Suprapubic skin (tissue), 4 donors: Measurements from ENCODE around the gene EIF5.

ENCODE experiments used
- CTCF ChIP-seq, 2 donors: fragments of 200-600 bp in 1 of 2; fragments of 450-650 bp in 1 of 2; sonication (generic) in 1 of 2; IDR thresholded peaks; one replicate each; pipeline ENCODE4 v1.5.1; 2016 to 2019; ENCODE audit warnings: antibody characterized with exemption in 2 of 2, mild to moderate bottlenecking in 1 of 2, moderate library complexity in 1 of 2
- EP300 ChIP-seq: sonication (generic); formaldehyde crosslinking; IDR thresholded peaks from one replicate; pipeline ENCODE4 v1.6.1; 2017; ENCODE audit warnings: antibody characterized with exemption
- POLR2A ChIP-seq, 2 donors: fragments of 450-650 bp; IDR thresholded peaks; one replicate each; pipeline ENCODE4 v1.6.1; 2017; ENCODE audit warnings: antibody characterized with exemption in 2 of 2, mild to moderate bottlenecking in 2 of 2, moderate library complexity in 2 of 2
- POLR2AphosphoS5 ChIP-seq, 3 donors: sonication (generic); formaldehyde crosslinking; IDR thresholded peaks; one replicate each; pipeline ENCODE4 v1.6.1; 2017; ENCODE audit warnings: antibody characterized with exemption in 3 of 3

- TF ChIP-seq POLR2A (IDR thresholded peaks at IDR 0.05) (no peak), CTCF (IDR thresholded peaks at IDR 0.05) (no peak), EP300 (no peak), POLR2AphosphoS5 (IDR thresholded peaks at IDR 0.05) (no peak)
Measured at GRCh38 chr14:103341250-103342129, 7.5 kb downstream of the EIF5 start.
